ENCODE data around the gene NR1H3. TPM values are rescaled to one million over a fixed set of nuclear protein-coding genes. Genes with fewer than 3 reads are reported as not detected.

The NR1H3 gene
- polyA plus RNA-seq, 1 of the 3 experiments (the other 2 are of a cell fraction) = 7.3 TPM

DNA sequence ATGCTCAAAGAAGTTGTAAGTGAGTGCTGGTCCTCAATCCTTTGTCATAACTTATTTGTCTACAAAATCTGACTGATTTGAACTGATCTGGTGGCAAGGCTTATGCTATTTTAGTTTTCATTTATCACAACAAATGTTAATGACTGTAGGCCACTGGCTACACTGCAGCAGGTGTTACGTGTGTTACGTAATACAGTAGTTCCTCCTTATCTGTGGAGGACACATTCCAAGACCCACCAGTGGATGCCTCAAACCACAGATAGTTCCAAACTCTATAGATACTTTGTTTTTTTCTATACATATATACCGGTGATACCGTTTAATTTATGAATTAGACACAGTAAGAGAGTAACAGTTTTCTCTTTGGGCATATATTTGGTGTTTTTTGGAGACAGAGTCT is 19.1 kb downstream of the NR1H3 start:
- H2AFZ ChIP-seq (ENCODE audit: low read depth) = no peak overlapping the region
- peaks cover 21% of the 10 kb centered on the region for H4K20me1 ChIP-seq (ENCODE audit: insufficient read depth)
- H3K9me2 ChIP-seq = no peaks in the 10 kb centered on the region
- H3K4me1 ChIP-seq (ENCODE audit: control insufficient read depth in 1 of 2, insufficient read depth in 2 of 2, low read depth in 1 of 2, low read length in 1 of 2) = peaks cover 9% of the 10 kb centered on the region in 2 experiments; a peak in 3 of 4 replicates
- peak overlapping the region in 1 of 2 experiments; percentile 23; a peak in 1 of 4 replicates for H3K27ac ChIP-seq (ENCODE audit: low read depth in 2 of 2, low read length in 1 of 2)
- H3K79me2 ChIP-seq (ENCODE audit: insufficient read depth) = peaks cover 33% of the 10 kb centered on the region
- peaks cover 3% of the 10 kb centered on the region for H3F3A ChIP-seq (replicated peaks; ENCODE audit: insufficient read depth)
- H3K4me3 ChIP-seq (ENCODE audit: low read depth in 2 of 2, low read length in 1 of 2) = no peak overlapping the region
- H3K9ac ChIP-seq = no peak overlapping the region
- WGBS (ENCODE audit: low lambda C conversion rate) = 92% methylated on average over 4 of the region's 4 CpGs
- TF ChIP-seq MAX (IDR thresholded peaks at IDR 0.05; ENCODE audit: low read depth) (no peak), RFX5 (IDR thresholded peaks at IDR 0.05; ENCODE audit: low read length) (no peak), MXI1 (IDR thresholded peaks at IDR 0.05; ENCODE audit: low read depth, low read length) (no peak), NFIC (IDR thresholded peaks at IDR 0.05; ENCODE audit: borderline replicate concordance) (no peak), REST (IDR thresholded peaks at IDR 0.05; ENCODE audit: low read depth, low read length) (no peak), IRF3 (IDR thresholded peaks at IDR 0.05; ENCODE audit: low read depth, low read length) (no peak), TAF1 (IDR thresholded peaks at IDR 0.05; ENCODE audit: borderline replicate concordance, low read depth, low read length) (no peak), YY1 (IDR thresholded peaks at IDR 0.05; ENCODE audit: low read depth) (no peak), RXRA (IDR thresholded peaks at IDR 0.05; ENCODE audit: borderline replicate concordance, low read depth) (no peak), POLR2AphosphoS5 (IDR thresholded peaks at IDR 0.05; ENCODE audit: low read depth, low read length) (no peak), JUND (IDR thresholded peaks at IDR 0.05) (no peak), ELF1 (IDR thresholded peaks at IDR 0.05) (no peak), SMC3 (IDR thresholded peaks at IDR 0.05; ENCODE audit: low read depth, low read length) (no peak), CTCF (IDR thresholded peaks at IDR 0.05) (no peak), TEAD4 (IDR thresholded peaks at IDR 0.05; ENCODE audit: borderline replicate concordance, insufficient read depth) (no peak), RAD21 (IDR thresholded peaks at IDR 0.05; ENCODE audit: low read length) (no peak), SIN3A (IDR thresholded peaks at IDR 0.05; ENCODE audit: borderline replicate concordance, low read depth, low read length) (no peak)
- TF ChIP-seq, protein P1, sequence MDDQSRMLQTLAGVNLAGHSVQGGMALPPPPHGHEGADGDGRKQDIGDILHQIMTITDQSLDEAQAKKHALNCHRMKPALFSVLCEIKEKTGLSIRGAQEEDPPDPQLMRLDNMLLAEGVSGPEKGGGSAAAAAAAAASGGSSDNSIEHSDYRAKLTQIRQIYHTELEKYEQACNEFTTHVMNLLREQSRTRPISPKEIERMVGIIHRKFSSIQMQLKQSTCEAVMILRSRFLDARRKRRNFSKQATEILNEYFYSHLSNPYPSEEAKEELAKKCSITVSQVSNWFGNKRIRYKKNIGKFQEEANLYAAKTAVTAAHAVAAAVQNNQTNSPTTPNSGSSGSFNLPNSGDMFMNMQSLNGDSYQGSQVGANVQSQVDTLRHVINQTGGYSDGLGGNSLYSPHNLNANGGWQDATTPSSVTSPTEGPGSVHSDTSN (IDR thresholded peaks at IDR 0.05) = no peak
- TF ChIP-seq, protein P2, sequence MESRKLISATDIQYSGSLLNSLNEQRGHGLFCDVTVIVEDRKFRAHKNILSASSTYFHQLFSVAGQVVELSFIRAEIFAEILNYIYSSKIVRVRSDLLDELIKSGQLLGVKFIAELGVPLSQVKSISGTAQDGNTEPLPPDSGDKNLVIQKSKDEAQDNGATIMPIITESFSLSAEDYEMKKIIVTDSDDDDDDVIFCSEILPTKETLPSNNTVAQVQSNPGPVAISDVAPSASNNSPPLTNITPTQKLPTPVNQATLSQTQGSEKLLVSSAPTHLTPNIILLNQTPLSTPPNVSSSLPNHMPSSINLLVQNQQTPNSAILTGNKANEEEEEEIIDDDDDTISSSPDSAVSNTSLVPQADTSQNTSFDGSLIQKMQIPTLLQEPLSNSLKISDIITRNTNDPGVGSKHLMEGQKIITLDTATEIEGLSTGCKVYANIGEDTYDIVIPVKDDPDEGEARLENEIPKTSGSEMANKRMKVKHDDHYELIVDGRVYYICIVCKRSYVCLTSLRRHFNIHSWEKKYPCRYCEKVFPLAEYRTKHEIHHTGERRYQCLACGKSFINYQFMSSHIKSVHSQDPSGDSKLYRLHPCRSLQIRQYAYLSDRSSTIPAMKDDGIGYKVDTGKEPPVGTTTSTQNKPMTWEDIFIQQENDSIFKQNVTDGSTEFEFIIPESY (IDR thresholded peaks at IDR 0.05; ENCODE audit: borderline replicate concordance, low read depth) = no peak
- H3K36me3 ChIP-seq (replicated peaks in 1 of 2; ENCODE audit: control insufficient read depth in 1 of 2, insufficient read depth in 2 of 2, low read length in 1 of 2) = peaks cover 38 to 67% of the 10 kb centered on the region in 2 experiments
- no peak overlapping the region for H3K4me2 ChIP-seq
- H3K27me3 ChIP-seq (ENCODE audit: insufficient read depth) = no peaks in the 10 kb centered on the region
- DNase-seq = no peak
- ChIA-PET CTCF (no interaction called here), POLR2A (no interaction called here)
- H3K9me3 ChIP-seq = no peaks in the 10 kb centered on the region

All from SK-N-SH (cell line).